Endodermal cell (in vitro differentiated cells): ENCODE results near the gene SPOCK2. TPM values are rescaled to one million over a fixed set of nuclear protein-coding genes. Genes with fewer than 3 reads are reported as not detected.

Source experiments
- DNase-seq: peaks from one replicate; pipeline ENCODE4 v3.0.0-alpha.2; 2017
- H3K27ac ChIP-seq: 2 replicates; pipeline ENCODE4 v1.5.1; 2013; ENCODE audit warnings: mild to moderate bottlenecking, low read depth, low read length, moderate library complexity
- H3K27me3 ChIP-seq: 2 replicates; pipeline ENCODE4 v1.6.1; 2013; ENCODE audit warnings: mild to moderate bottlenecking, low read length, moderate library complexity; ENCODE audit not compliant: insufficient read depth, control insufficient read depth, poor library complexity, severe bottlenecking
- H3K36me3 ChIP-seq: 2 replicates; pipeline ENCODE4 v1.7.0; 2013; ENCODE audit warnings: mild to moderate bottlenecking, low read length, moderate library complexity; ENCODE audit not compliant: control insufficient read depth, insufficient read depth
- H3K4me1 ChIP-seq: one replicate; pipeline ENCODE4 v1.7.0; 2013; ENCODE audit warnings: low read length; ENCODE audit not compliant: control insufficient read depth, insufficient read depth
- H3K4me3 ChIP-seq: 2 replicates; pipeline ENCODE4 v1.5.1; 2013; ENCODE audit warnings: mild to moderate bottlenecking, low read length, moderate library complexity
- H3K9ac ChIP-seq: 2 replicates; pipeline ENCODE4 v1.6.1; 2013; ENCODE audit warnings: mild to moderate bottlenecking, low read length, moderate library complexity; ENCODE audit not compliant: poor library complexity, severe bottlenecking; ENCODE audit errors: extremely low read depth
- H3K9me3 ChIP-seq: 2 replicates; pipeline ENCODE4 v1.6.1; 2013; ENCODE audit warnings: mild to moderate bottlenecking, low read length, moderate library complexity; ENCODE audit not compliant: control insufficient read depth
- H3K27ac Mint-ChIP-seq: 2 replicates; pipeline ENCODE4 v1.8.0; 2020; ENCODE audit warnings: mixed read lengths
- H3K27me3 Mint-ChIP-seq: 2 replicates; pipeline ENCODE4 v1.8.0; 2021; ENCODE audit warnings: mild to moderate bottlenecking, mixed read lengths; ENCODE audit not compliant: insufficient read depth
- H3K36me3 Mint-ChIP-seq: 2 replicates; pipeline ENCODE4 v1.8.0; 2020; ENCODE audit warnings: low read depth, mixed read lengths
- H3K4me1 Mint-ChIP-seq: 2 replicates; pipeline ENCODE4 v1.8.0; 2020; ENCODE audit warnings: mixed read lengths
- H3K4me3 Mint-ChIP-seq: 2 replicates; pipeline ENCODE4 v1.8.0; 2020; ENCODE audit warnings: mild to moderate bottlenecking, moderate library complexity, mixed read lengths
- H3K9me3 Mint-ChIP-seq: 2 replicates; pipeline ENCODE4 v1.8.0; 2020; ENCODE audit warnings: mild to moderate bottlenecking, mixed read lengths
- WGBS, 2 experiments: methylation state at CpG; one replicate each; pipeline versions ENCODE4 v1.1.5 to v1.1.7; 2013; ENCODE audit warnings: missing lambda C conversion rate in 2 of 2, mixed read lengths in 1 of 2; ENCODE audit not compliant: insufficient coverage in 1 of 2, insufficient read length in 1 of 2; 5-methylcytosine and 5-hydroxymethylcytosine counted together
- total RNA-seq, 2 donors: library from RNA; stranded (reverse); fragmentation: NEBNext Ultra II Directional in 1 of 2; extraction: Animal tissue kit (Norgen Biotek cat#: 25700) in 1 of 2; gene quantifications; 2 replicates in 1 of 2; 3 replicates in 1 of 2; pipeline ENCODE4 v1.2.1, GENCODE V29; 2021
- TF ChIP-seq, protein P1 (sequence below): fragments of 200-600 bp; sonication (generic); conservative IDR thresholded peaks from 2 replicates; pipeline ENCODE4 v1.5.0; 2021; ENCODE audit warnings: antibody characterized with exemption, mild to moderate bottlenecking

Gene SPOCK2
- total RNA-seq, 2 donors from 2014 or later = 1.6 to 3.7 TPM

DNA sequence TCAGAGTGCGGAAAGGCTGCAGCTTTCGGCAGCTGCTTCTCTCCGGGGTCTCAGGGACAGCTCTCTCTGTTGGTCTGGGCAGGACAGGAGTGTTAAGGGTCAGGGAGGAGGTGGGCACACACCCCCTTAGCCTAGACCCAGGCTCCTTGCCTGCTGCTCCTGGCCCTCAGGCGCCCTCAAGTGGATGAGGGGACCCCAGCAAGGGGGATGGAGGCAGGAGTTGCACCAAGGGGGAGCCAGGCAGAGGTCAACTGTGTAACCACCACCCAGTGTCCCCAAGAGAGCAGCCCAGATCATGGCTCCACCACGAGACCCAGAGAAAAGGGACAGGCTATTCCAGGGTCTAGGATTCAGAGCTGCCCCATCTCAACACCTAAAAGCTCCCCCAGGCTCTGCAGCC, 26.9 kb downstream of the SPOCK2 start:
- Histone ChIP-seq H3K9me3 (no peaks in the 10 kb centered on the region), H3K27ac (no peak overlapping the region), H3K27me3 (no peaks in the 10 kb centered on the region), H3K36me3 (no peaks in the 10 kb centered on the region), H3K4me1 (peaks cover 5% of the 10 kb centered on the region), H3K9ac (no peak overlapping the region), H3K4me3 (no peak overlapping the region)
- Mint-ChIP-seq H3K4me1 (peaks cover 13% of the 10 kb centered on the region), H3K27me3 (no peaks in the 10 kb centered on the region), H3K36me3 (no peaks in the 10 kb centered on the region), H3K27ac (peak overlapping the region; percentile 44), H3K9me3 (no peaks in the 10 kb centered on the region), H3K4me3 (no peak overlapping the region)
- DNase-seq = peak; percentile 75
- 76 to 94% methylated on average over 3 to 5 of the region's 5 CpGs for WGBS, 2 experiments
- TF ChIP-seq, protein P1, sequence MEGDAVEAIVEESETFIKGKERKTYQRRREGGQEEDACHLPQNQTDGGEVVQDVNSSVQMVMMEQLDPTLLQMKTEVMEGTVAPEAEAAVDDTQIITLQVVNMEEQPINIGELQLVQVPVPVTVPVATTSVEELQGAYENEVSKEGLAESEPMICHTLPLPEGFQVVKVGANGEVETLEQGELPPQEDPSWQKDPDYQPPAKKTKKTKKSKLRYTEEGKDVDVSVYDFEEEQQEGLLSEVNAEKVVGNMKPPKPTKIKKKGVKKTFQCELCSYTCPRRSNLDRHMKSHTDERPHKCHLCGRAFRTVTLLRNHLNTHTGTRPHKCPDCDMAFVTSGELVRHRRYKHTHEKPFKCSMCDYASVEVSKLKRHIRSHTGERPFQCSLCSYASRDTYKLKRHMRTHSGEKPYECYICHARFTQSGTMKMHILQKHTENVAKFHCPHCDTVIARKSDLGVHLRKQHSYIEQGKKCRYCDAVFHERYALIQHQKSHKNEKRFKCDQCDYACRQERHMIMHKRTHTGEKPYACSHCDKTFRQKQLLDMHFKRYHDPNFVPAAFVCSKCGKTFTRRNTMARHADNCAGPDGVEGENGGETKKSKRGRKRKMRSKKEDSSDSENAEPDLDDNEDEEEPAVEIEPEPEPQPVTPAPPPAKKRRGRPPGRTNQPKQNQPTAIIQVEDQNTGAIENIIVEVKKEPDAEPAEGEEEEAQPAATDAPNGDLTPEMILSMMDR = peak; percentile 67

DNA sequence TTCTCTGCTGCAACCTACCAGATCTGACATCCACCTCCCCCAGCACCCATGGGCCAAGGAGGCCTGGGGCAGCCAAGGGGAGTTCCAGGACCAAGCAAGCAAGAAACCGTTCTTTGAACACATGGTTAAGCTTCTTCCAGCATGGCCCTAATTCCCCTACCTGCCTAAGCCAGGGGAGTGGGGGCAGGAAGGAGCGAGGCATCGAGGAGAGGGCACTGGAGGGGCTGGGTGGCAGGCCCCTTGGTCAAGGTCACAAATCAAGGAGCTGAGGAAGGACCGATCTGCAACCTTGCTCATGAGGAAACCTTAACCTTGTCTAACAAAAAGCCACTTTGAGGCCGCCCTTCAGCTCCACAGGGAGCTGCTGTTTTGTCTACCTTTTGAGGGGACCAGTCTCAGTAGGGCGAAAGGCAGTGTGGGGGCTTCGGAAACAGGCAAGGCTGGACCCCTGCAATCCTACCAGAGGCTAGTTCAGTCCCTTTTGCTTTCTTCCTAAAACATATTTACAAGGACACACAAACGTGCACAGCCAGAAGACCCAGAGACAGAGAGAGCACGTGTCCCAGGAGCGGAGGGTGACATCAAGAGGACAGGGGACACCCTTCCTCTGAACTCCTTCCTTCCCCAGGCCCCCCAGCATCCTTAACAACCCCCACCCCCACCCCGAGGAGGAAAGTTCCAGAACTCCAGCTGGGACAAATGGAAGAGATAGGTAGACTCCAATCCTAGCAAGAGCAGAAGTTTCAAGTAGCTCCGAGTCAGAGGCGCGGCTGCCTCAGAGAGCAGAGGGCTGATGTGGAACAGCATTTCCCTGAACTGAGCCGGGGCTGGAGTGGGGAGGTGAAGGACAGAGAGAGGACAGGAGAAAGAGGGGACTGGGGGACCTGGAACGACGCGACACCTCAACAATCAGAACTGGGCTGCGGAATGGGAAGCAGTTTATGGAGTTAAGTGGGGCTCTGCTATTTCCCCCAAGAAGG, 28.2 kb downstream of the SPOCK2 start:
- Mint-ChIP-seq H3K9me3 (no peaks in the 10 kb centered on the region), H3K4me1 (peaks cover 13% of the 10 kb centered on the region), H3K4me3 (no peak overlapping the region), H3K27ac (no peak overlapping the region), H3K27me3 (no peaks in the 10 kb centered on the region), H3K36me3 (no peaks in the 10 kb centered on the region)
- Histone ChIP-seq H3K27ac (no peak overlapping the region), H3K9me3 (no peaks in the 10 kb centered on the region), H3K9ac (no peak overlapping the region), H3K27me3 (no peaks in the 10 kb centered on the region), H3K36me3 (no peaks in the 10 kb centered on the region), H3K4me1 (peaks cover 5% of the 10 kb centered on the region), H3K4me3 (no peak overlapping the region)
- 88 to 96% methylated on average over 10 to 19 of the region's 19 CpGs for WGBS, 2 experiments
- no peak for DNase-seq
- TF ChIP-seq, protein P1 = no peak

DNA sequence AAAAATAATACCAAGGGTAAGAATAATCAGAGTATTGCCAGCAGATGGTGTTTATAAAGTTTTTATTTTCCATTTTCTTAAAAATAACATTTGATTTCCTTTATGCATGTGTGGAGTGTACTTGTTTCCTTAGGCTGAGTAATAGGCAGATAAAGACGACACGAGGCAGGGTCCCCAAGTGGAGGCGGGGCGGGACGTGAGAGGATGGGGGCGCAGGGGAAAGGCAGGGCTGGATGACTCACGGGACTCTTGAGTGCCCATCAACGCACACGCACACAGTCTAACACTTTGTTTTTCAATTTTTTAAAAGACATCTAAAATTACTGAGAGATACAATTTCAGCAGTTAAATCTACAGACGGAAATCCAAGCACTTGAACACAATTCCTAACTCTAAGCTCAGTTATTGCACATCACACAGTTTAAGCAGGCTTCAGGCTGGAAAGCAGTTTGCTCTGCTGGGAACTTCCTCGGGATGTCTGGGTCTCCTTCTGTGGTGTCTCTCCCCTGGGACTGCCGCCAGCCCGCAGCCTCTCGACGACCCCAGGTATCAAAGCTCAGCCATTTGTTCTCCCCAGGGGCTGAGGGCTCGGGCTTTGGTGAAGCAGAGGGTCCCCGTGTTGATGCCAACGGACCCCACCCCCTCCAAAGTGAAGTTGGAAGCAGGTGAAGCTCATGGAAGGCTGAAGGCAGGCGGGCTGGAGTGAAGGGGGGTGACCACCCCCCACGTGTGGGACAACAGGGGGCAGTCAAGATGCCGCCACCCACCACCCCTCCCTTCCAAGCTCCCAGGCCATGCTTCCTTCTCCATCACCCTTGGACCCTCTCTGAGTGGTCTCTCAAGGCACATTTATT, 29.1 kb downstream of the SPOCK2 start:
- no peaks in the 10 kb centered on the region for H3K9me3 ChIP-seq
- no peak for DNase-seq
- no peak overlapping the region for H3K4me3 ChIP-seq
- H3K27ac Mint-ChIP-seq = no peak overlapping the region
- 81 to 83% methylated on average over 10 to 21 of the region's 21 CpGs for WGBS, 2 experiments
- TF ChIP-seq, protein P1 = no peak
- H3K9ac ChIP-seq = no peak overlapping the region
- H3K4me1 ChIP-seq = peaks cover 5% of the 10 kb centered on the region
- H3K27ac ChIP-seq = no peak overlapping the region
- H3K4me1 Mint-ChIP-seq = peaks cover 13% of the 10 kb centered on the region
- no peak overlapping the region for H3K4me3 Mint-ChIP-seq
- H3K27me3 ChIP-seq = no peaks in the 10 kb centered on the region
- H3K36me3 ChIP-seq = no peaks in the 10 kb centered on the region
- H3K36me3 Mint-ChIP-seq = no peaks in the 10 kb centered on the region
- H3K9me3 Mint-ChIP-seq = no peaks in the 10 kb centered on the region
- no peaks in the 10 kb centered on the region for H3K27me3 Mint-ChIP-seq
